MV-4-11 (cell line): ENCODE measurements around the gene HLA-DQB1.

Experiments used
- DNase-seq: peaks from one replicate; lab custom pipeline; 2025; lab: John Stamatoyannopoulos, UW

Gene HLA-DQB1

GRCh38 chr6:32627249-32627648 lies 39.2 kb downstream of the HLA-DQB1 start:
- DNase-seq, result no peak

GRCh38 chr6:32625137-32625536 lies 41.3 kb downstream of the HLA-DQB1 start:
- DNase-seq, result no peak

GRCh38 chr6:32624565-32624964 lies 41.9 kb downstream of the HLA-DQB1 start:
- DNase-seq, result no peak

GRCh38 chr6:32623693-32624092 lies 42.8 kb downstream of the HLA-DQB1 start:
- DNase-seq, result peak; percentile 65

GRCh38 chr6:32622545-32623401 lies 43.7 kb downstream of the HLA-DQB1 start:
- peak; percentile 81 for DNase-seq

- DNase-seq, result no peak
These were observed 45.1 kb downstream of the HLA-DQB1 start for GRCh38 chr6:32621372-32621771.

GRCh38 chr6:32617751-32618150 lies 48.7 kb downstream of the HLA-DQB1 start:
- no peak for DNase-seq

- DNase-seq, result no peak
These were observed 50.4 kb downstream of the HLA-DQB1 start for GRCh38 chr6:32615885-32616532.

GRCh38 chr6:32614366-32615081 lies 51.9 kb downstream of the HLA-DQB1 start:
- no peak for DNase-seq

- no peak for DNase-seq
These were observed 53.0 kb downstream of the HLA-DQB1 start for GRCh38 chr6:32613475-32613874.

- no peak for DNase-seq
These were observed 55.7 kb downstream of the HLA-DQB1 start for GRCh38 chr6:32610682-32611296.

- peak; percentile 86 for DNase-seq
These were observed 56.5 kb downstream of the HLA-DQB1 start for GRCh38 chr6:32609731-32610640.
